Neural cell (in vitro differentiated cells): ENCODE measurements around the gene PARD6G. TPM values are rescaled to one million over a fixed set of nuclear protein-coding genes. Genes with fewer than 3 reads are reported as not detected.

Experiments
- H2AFZ ChIP-seq: fragments of 200-600, 300-800 bp; sonication (generic), shearing (Covaris generic); 2 replicates; pipeline ENCODE4 v1.6.0; 2014; ENCODE audit warnings: low read depth, mild to moderate bottlenecking, antibody characterized with exemption, low read length, moderate library complexity
- H3F3A ChIP-seq: fragments of 200-600 bp; shearing (Covaris generic); 2 replicates; pipeline ENCODE4 v1.6.1; 2016; ENCODE audit warnings: mild to moderate bottlenecking, moderate library complexity, mixed read lengths, antibody characterized with exemption, low read length; ENCODE audit not compliant: insufficient read depth, poor library complexity, severe bottlenecking
- H3K27ac ChIP-seq: fragments of 200-600, 300-800 bp; sonication (generic), shearing (Covaris generic); 2 replicates; pipeline ENCODE4 v1.5.1; 2014; ENCODE audit warnings: mild to moderate bottlenecking, low read length, moderate library complexity
- H3K27me3 ChIP-seq: fragments of 300-800, 200-600 bp; sonication (generic), shearing (Covaris generic); 2 replicates; pipeline ENCODE4 v1.6.0; 2014; ENCODE audit warnings: mild to moderate bottlenecking, low read depth, low read length, moderate library complexity; ENCODE audit not compliant: insufficient read depth
- H3K36me3 ChIP-seq: fragments of 300-800, 200-600 bp; sonication (generic), shearing (Covaris generic); 2 replicates; pipeline ENCODE4 v1.5.1; 2014; ENCODE audit warnings: mild to moderate bottlenecking, antibody characterized with exemption, low read length, moderate library complexity; ENCODE audit not compliant: insufficient read depth
- H3K4me2 ChIP-seq: fragments of 300-800, 200-600 bp; sonication (generic), shearing (Covaris generic); 2 replicates; pipeline ENCODE4 v1.6.0; 2014; ENCODE audit warnings: mild to moderate bottlenecking, low read length
- H3K4me3 ChIP-seq: fragments of 300-800, 200-600 bp; sonication (generic), shearing (Covaris generic); 2 replicates; pipeline ENCODE4 v1.5.1; 2014; ENCODE audit warnings: mild to moderate bottlenecking, low read length, moderate library complexity
- H3K79me2 ChIP-seq: fragments of 200-600 bp; shearing (Covaris generic); replicated peaks from 2 replicates; pipeline ENCODE4 v1.6.0; 2014; ENCODE audit warnings: mild to moderate bottlenecking, low read length, moderate library complexity; ENCODE audit not compliant: insufficient read depth
- H3K9ac ChIP-seq: fragments of 300-800, 200-600 bp; sonication (generic), shearing (Covaris generic); 2 replicates; pipeline ENCODE4 v1.6.1; 2016; ENCODE audit warnings: mild to moderate bottlenecking, low read length, mixed read lengths
- H3K9me2 ChIP-seq: fragments of 200-600 bp; shearing (Covaris generic); 2 replicates; pipeline ENCODE4 v1.6.1; 2016; ENCODE audit warnings: mild to moderate bottlenecking, low read length, mixed read lengths; ENCODE audit not compliant: insufficient read depth
- H3K9me3 ChIP-seq: fragments of 200-600, 300-800 bp; sonication (generic), shearing (Covaris generic); 2 replicates; pipeline ENCODE4 v1.6.1; 2016; ENCODE audit warnings: mild to moderate bottlenecking, mixed run types, low read length, moderate library complexity, mixed read lengths
- H4K20me1 ChIP-seq: fragments of 200-600 bp; shearing (Covaris generic); 2 replicates; pipeline ENCODE4 v1.6.1; 2016; ENCODE audit warnings: mild to moderate bottlenecking, mixed run types; ENCODE audit not compliant: insufficient read depth
- CTCF ChIP-seq: fragments of 450-650 bp; IDR thresholded peaks from 2 replicates; pipeline ENCODE4 v1.5.1; 2014; ENCODE audit warnings: antibody characterized with exemption, mild to moderate bottlenecking, moderate library complexity; ENCODE audit not compliant: poor library complexity, severe bottlenecking
- EZH2 ChIP-seq: fragments of 200-600, 300-800 bp; shearing (Covaris generic), sonication (generic); IDR thresholded peaks from 2 replicates; pipeline ENCODE4 v1.6.1; 2014; ENCODE audit warnings: antibody characterized with exemption, low read length, borderline replicate concordance, mild to moderate bottlenecking; ENCODE audit not compliant: insufficient read depth, poor library complexity, severe bottlenecking
- POLR2AphosphoS5 ChIP-seq: IDR thresholded peaks from 2 replicates; pipeline ENCODE4 v1.6.1; 2012
- RAD21 ChIP-seq: fragments of 450-650 bp; conservative IDR thresholded peaks from 2 replicates; pipeline ENCODE4 v1.6.1; 2014; ENCODE audit warnings: antibody characterized with exemption, mild to moderate bottlenecking, moderate library complexity
- REST ChIP-seq: IDR thresholded peaks from 2 replicates; pipeline ENCODE4 v1.6.1; 2012; ENCODE audit warnings: borderline replicate concordance
- TAF1 ChIP-seq: IDR thresholded peaks from 2 replicates; pipeline ENCODE4 v1.6.1; 2012; ENCODE audit warnings: low read depth
- polyA plus RNA-seq: library from polyadenylated mRNA; depleted of rRNA; stranded (reverse); fragments of >200 nt; gene quantifications from 2 replicates; pipeline ENCODE4 v1.2.3, GENCODE V29; 2014

PARD6G gene
- polyA plus RNA-seq, 1 donor from 2014 or later: 9.3 TPM

GRCh38 chr18:80183273-80184050, 63.9 kb downstream of the PARD6G start:
- Histone ChIP-seq H3K4me2 (no peak overlapping the region), H2AFZ (no peak overlapping the region), H4K20me1 (no peaks in the 10 kb centered on the region), H3F3A (no peaks in the 10 kb centered on the region), H3K4me3 (no peak overlapping the region), H3K36me3 (no peaks in the 10 kb centered on the region), H3K9ac (no peak overlapping the region), H3K27ac (no peak overlapping the region), H3K79me2 (no peaks in the 10 kb centered on the region), H3K27me3 (no peaks in the 10 kb centered on the region), H3K9me3 (no peaks in the 10 kb centered on the region), H3K9me2 (no peaks in the 10 kb centered on the region)
- TF ChIP-seq CTCF (no peak), TAF1 (no peak), EZH2 (no peak), POLR2AphosphoS5 (no peak)

- no peaks in the 10 kb centered on the region for H4K20me1 ChIP-seq
- H3K9me2 ChIP-seq: no peaks in the 10 kb centered on the region
Observed at GRCh38 chr18:80182855-80183254, 64.5 kb downstream of the PARD6G start.

More at GRCh38 chr18:80182855-80183254, 64.5 kb downstream of the PARD6G start:
- no peaks in the 10 kb centered on the region for H3K27me3 ChIP-seq
- no peaks in the 10 kb centered on the region for H3K36me3 ChIP-seq
- no peaks in the 10 kb centered on the region for H3K79me2 ChIP-seq
- H3K4me2 ChIP-seq: no peak overlapping the region
- no peaks in the 10 kb centered on the region for H3F3A ChIP-seq
- H3K27ac ChIP-seq: no peak overlapping the region
- no peak overlapping the region for H3K9ac ChIP-seq
- no peak overlapping the region for H3K4me3 ChIP-seq
- H3K9me3 ChIP-seq: no peaks in the 10 kb centered on the region
- TF ChIP-seq REST (no peak), RAD21 (no peak)
- no peak overlapping the region for H2AFZ ChIP-seq
